GM19468 (cell line): ENCODE data around the gene OR4K17.
"Not testable (repeated sequence)": the region's sequence is repeated elsewhere in the genome, so short reads cannot be mapped to it uniquely, and the experiment has no call there.

Experiments
- ATAC-seq: cut with Tn5 transposase; IDR thresholded peaks from one replicate; pipeline ENCODE4 v1.9.1; 2021; ENCODE audit warnings: mild to moderate bottlenecking, moderate library complexity, moderate number of reproducible peaks; ENCODE audit not compliant: unreplicated experiment; ENCODE audit errors: extremely low read depth

OR4K17 gene, protein sequence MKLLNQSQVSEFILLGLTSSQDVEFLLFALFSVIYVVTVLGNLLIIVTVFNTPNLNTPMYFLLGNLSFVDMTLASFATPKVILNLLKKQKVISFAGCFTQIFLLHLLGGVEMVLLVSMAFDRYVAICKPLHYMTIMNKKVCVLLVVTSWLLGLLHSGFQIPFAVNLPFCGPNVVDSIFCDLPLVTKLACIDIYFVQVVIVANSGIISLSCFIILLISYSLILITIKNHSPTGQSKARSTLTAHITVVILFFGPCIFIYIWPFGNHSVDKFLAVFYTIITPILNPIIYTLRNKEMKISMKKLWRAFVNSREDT

DNA sequence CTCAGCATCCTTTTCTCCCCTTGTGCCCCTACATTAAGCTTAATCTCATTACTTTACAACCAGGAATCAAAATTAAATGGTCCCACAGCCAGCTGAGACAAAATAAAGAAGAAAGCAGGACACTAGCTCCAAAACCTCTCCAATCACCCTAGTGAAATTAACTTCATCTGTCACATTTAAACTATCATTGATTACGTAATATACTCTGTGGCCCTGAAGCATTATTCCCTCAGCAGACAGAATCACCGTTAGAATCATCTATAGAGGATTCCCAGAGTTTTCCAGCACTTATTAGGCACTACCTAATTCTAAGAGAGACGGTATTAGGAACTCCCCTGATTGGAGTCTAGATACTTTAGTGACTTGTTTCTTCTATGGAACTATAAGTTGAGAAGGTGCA lies at the start of gene OR4K17:
Gene OR4K17 (plus strand): TSS at position 302 of the 400 bp plus-strand sequence. CDS start 6,761 bp downstream, outside the sequence.
- ATAC-seq, result no peak

DNA sequence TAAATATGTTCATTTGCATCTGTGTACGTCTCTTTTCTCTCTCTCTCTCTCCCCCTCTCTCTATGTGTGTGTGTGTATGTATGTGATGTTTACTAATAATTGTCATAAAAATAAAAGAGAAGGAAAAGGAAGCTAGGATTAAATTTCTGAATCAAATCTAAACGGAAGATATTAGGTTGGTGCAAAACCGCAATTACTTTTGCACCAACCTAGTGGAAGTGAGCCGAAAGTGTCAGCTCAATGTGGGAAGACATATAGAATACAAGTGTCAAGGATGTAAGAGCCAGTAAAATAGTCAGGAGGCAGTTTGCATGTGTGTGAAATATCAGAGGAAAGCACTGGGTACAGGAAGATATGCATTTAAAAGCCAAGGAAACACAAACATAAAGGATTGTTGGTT lies 18.5 kb upstream of the OR4K17 start:
- no peak for ATAC-seq

DNA sequence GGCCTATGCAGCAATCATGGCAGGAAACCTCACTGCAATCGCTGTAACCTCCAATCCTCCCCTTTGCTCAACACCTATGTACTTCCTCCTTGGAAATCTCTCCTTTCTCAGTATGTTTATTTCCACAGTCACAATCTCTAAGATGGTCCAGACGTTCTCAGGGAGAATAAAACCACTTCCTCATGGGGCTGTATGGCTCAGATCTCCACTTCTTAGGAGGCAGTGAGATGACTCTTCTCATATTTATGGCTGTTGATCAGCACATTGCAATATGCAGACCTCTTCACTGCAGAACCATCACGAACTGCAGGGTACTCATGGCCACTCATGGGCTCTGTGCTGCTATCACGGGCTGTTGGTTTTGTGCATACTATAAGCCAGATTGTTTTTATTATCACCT lies 17.1 kb upstream of the OR4K17 start:
- no peak for ATAC-seq

DNA sequence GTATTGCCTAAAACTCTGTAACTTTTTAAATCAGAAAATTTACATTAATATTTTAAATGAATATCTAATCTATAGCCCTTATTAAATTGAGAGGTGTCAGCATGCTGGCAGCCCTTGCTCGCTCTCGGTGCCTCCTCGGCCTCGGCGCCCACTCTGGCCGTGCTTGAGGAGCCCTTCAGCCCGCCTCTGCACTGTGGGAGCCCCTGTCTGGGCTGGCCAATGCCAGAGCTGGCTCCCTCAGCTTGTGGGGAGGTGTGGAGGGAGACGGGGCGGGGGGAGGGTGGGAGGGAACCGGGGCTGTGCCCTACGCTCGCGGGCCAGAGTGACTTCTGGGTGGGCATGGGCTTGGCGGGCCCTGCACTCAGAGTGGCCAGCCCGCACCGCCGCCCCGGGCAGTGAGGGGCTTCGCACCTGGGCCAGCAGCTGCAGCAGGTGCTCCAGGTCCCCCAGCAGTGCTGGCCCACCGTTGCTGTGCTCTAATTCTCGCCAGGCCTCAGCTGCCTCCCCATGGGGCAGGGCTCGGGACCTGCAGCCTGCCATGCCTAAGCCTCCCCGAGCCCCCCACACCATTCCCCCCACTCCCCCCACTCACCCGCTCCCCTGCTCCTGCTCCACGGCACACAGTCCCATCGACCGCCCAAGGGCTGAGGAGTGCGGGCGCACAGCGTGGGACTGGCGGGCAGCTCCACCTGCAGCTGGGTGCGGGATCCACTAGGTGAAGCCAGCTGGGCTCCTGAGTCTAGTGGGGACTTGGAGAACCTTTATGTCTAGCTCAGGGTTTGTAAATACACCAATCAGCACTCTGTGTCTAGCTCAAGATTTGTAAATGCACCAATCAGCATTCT lies 11.4 kb upstream of the OR4K17 start:
- ATAC-seq, result not testable (repeated sequence)

DNA sequence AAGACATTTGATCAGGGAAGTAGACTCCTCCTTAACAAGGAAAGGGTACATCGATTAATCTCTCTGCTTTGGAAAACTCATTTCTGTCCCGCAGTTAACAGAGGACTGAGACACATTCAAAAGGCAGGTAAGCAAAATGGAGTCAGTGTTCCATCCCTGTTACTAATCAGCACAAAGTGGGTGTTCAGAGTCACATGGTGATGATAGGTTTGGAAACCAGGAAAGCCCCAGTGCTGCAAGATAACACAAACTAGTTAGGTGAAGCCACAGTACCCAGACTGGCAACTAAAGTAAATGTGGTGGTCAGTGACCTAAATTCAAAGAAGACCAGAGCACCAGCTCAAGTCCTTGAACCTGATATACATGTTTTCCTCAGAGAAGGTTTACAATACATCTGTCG lies 1.8 kb downstream of the OR4K17 start:
- ATAC-seq, result no peak

DNA sequence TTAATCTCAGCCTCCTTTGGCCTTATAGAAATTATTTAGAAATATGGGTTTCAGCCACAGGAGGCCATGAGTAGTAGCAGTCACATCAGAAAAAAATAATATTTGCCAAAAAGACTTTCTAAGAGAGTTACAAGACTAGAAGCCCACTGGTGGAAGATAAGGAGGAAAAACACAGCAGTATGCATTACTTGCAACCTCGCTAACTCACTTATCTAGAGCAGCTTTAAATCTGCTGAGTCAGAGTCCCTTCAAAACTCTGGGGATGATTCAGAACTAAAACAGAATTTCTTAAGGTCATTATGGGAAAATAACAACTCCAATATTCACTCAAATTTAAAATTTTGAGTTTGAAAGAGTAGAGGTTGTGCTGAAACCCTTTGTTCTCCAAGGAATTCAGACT lies 6.2 kb downstream of the OR4K17 start:
- ATAC-seq, result no peak

DNA sequence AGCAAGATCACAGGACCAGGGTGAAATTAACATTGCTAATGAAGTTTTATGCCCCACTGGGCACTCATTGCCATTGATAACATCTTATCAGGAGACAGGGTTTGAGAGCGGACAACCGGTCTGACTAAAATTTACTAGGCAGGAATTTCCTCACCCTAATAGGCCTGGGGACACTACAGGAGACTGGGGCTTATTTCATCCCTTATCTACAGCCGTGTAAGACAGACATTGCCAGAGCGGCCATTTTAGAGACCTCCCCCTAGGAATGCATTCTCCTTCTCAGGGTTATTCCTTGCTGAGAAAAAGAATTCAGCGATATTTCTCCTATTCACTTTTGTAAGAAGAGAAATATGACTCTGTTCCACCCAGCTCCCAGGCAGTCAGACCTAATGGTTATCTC lies 8.3 kb downstream of the OR4K17 start:
- no peak for ATAC-seq

DNA sequence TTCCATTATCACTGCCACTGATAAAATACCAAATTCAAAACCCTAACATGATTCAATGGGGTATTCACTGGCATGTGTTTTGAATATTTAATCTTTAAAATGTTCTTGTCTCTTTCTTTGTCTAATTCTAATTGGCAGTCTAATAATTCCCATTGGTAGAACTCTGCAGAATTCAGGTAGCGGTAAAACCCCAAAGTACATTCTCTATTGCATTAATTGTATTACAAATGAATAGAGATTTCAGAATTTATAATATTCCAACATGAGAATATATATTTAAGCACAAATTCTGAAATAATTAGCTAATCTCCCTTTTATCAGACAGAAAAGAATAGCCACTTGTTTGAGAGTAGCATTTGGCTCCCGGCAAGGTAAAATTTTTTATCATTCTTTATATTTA lies 28.0 kb downstream of the OR4K17 start, which contains the start of gene OR4N5:
Gene OR4N5 (plus strand): TSS at position 301 of the 400 bp plus-strand sequence. CDS start 4,916 bp downstream, outside the sequence.
- ATAC-seq, result no peak

DNA sequence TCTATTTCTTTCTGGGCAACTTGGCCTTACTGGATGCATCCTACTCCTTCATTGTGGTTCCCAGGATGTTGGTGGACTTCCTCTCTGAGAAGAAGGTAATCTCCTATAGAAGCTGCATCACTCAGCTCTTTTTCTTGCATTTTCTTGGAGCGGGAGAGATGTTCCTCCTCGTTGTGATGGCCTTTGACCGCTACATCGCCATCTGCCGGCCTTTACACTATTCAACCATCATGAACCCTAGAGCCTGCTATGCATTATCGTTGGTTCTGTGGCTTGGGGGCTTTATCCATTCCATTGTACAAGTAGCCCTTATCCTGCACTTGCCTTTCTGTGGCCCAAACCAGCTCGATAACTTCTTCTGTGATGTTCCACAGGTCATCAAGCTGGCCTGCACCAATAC lies 33.4 kb downstream of the OR4K17 start:
- no peak for ATAC-seq

DNA sequence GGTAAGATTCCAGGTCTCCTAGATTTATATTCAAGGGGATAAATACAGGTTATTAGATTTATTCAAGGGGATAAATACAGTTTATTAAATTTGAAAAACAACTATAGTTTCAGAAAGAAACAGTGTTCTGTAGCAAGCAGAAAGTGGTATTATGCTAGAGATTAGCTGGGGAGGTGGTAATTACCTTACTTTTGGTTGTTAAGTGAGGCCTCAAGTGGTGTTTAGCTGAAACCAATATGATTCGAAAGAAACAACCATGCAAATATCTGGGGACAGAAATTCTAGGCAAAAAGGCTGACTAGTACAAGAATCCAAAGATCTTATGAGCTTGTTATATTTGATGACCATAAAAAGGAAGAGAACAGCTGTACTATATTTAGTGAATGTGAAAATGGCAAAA lies 34.3 kb downstream of the OR4K17 start:
- no peak for ATAC-seq

DNA sequence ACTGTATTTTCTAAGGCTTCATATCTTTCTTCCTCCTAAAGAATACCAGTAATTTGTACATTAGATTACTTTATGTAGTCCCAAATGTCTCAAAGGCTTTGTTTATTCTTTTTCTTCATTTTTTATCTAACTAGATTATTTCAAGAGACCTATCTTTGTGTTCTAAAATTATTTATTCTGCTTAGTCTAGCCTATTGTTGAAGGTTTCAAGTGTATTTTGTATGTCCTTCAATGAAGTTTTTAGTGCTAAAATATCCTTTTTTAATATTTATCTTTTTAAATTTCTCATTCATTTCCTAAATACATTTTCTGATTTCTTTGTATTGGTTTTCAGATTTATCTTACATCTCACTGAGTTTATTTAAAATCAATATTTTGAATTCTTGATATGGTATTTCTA lies 53.9 kb downstream of the OR4K17 start:
- no peak for ATAC-seq

DNA sequence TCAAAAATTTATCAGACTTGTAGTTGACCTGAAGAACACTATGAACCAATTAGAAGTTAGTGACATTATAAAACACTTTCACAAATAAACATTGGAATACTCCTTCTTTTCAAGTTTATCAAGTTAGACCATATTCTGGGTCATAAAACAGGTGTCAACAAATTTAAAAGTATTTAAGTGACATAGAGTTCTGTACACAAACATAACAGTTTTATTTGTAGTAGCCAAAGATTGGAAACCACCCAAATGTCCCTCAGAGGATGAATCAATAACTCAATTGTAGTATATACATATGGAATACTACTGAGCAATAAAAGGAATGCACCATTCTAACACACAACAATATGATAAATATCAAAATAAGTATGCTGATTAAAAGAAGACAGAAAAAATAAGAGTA lies 56.6 kb downstream of the OR4K17 start:
- ATAC-seq, result no peak

DNA sequence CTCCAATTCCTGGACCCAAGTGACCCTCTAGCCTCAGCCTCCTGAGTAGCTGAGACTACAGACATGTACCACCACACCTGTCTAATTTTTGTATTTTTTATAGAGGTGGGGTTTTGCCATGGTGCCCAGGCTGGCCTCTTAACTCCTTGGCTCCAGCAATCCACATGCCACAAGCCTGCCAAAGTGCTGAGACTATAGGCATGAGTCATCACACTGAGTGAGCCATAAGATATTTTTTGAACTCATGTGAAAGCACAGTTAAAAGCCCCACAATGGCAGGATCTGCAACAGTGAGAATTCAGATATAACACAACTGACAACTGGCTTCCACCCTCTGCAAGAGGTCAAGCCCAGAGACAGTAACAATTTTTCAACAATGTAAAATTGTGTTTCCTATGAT lies 59.3 kb downstream of the OR4K17 start:
- ATAC-seq, result not testable (repeated sequence)
